HepG2 (cell line): Measurements from ENCODE around the gene SMIM45.

ENCODE experiments used
- ATAC-seq: fragments of 200-7000 bp; cut with Tn5 transposase; 3 replicates; pipeline ENCODE4 v1.9.1; 2020; ENCODE audit warnings: mild to moderate bottlenecking, moderate library complexity
- BruUV-seq: library from RNA; stranded (reverse); fragments of 400-500 nt; replicated peaks from 2 replicates; lab custom pipeline; 2021; lab: Mats Ljungman, UMichigan
- CTCF ChIA-PET: fragments of 300-600 bp; formaldehyde crosslinking; extraction: SDS; loops from one replicate; lab custom pipeline; 2021; ENCODE audit warnings: low total read pairs, inconsistent platforms, low intra/inter-chr PET ratio; lab: Yijun Ruan, JAX
- POLR2A ChIA-PET: fragments of 350-600 bp; sonication (Branson Sonifier 250); formaldehyde crosslinking; loops from one replicate; lab custom pipeline; 2020; ENCODE audit warnings: antibody characterized with exemption, inconsistent platforms; lab: Yijun Ruan, JAX
- DNase-seq: peaks from one replicate; pipeline ENCODE4 v3.0.0-alpha.2; 2015; ENCODE audit warnings: low spot score
- FAIRE-seq: peaks from 3 replicates; lab custom pipeline; 2011; peaks lifted over from hg19 to GRCh38; lab: Jason Lieb, UNC
- H2AFZ ChIP-seq: one replicate; pipeline ENCODE4 v1.6.1; 2011; ENCODE audit warnings: low read length, inconsistent platforms
- H3K27ac ChIP-seq: fragments of 300-600 bp; 3 replicates; pipeline ENCODE4 v1.8.0; 2011; ENCODE audit warnings: mixed run types, mild to moderate bottlenecking, mixed read lengths, low read length, inconsistent platforms; ENCODE audit not compliant: insufficient read depth; ENCODE audit errors: extremely low read length
- H3K27me3 ChIP-seq, 2 experiments: fragments of 200-600 bp in 1 of 2; 2 replicates in 1 of 2; 3 replicates in 1 of 2; pipeline versions ENCODE4 v1.6.0 to v1.8.0; 2011; ENCODE audit warnings: low read length in 2 of 2, mild to moderate bottlenecking in 2 of 2, moderate library complexity in 2 of 2, inconsistent platforms in 1 of 2; ENCODE audit not compliant: insufficient read depth in 2 of 2, control insufficient read depth in 1 of 2
- H3K36me3 ChIP-seq, 2 experiments: fragments of 200-600 bp in 1 of 2; replicated peaks in 1 of 2; 2 replicates in 1 of 2; 3 replicates in 1 of 2; pipeline versions ENCODE4 v1.5.1 to v1.8.0; 2011; ENCODE audit warnings: low read length in 2 of 2, inconsistent platforms in 1 of 2; ENCODE audit not compliant: insufficient read depth in 2 of 2, control insufficient read depth in 1 of 2
- H3K4me1 ChIP-seq: 2 replicates; pipeline ENCODE4 v1.5.1; 2012; ENCODE audit warnings: low read length, inconsistent platforms; ENCODE audit not compliant: insufficient read depth
- H3K4me2 ChIP-seq: 2 replicates; pipeline ENCODE4 v1.6.0; 2011; ENCODE audit warnings: low read depth, low read length, inconsistent platforms
- H3K4me3 ChIP-seq, 3 experiments: fragments of 200-600 bp in 1 of 3; sonication (generic), shearing (Covaris generic) in 1 of 3; replicated peaks in 1 of 3; 2 replicates each; pipeline ENCODE4 v1.5.1; 2011 to 2016; ENCODE audit warnings: low read length in 3 of 3, inconsistent platforms in 2 of 3, low read depth in 2 of 3, mild to moderate bottlenecking in 2 of 3, control low read depth in 1 of 3, mixed read lengths in 1 of 3; ENCODE audit not compliant: insufficient read depth in 1 of 3
- H3K79me2 ChIP-seq: one replicate; pipeline ENCODE4 v1.6.1; 2011; ENCODE audit warnings: low read length, inconsistent platforms; ENCODE audit not compliant: insufficient read depth
- H3K9ac ChIP-seq: 2 replicates; pipeline ENCODE4 v1.6.0; 2011; ENCODE audit warnings: mild to moderate bottlenecking, low read depth, low read length, inconsistent platforms; ENCODE audit not compliant: insufficient read depth
- H3K9me3 ChIP-seq: 2 replicates; pipeline ENCODE4 v1.5.1; 2012; ENCODE audit warnings: mild to moderate bottlenecking, low read length
- H4K20me1 ChIP-seq: 2 replicates; pipeline ENCODE4 v1.6.0; 2011; ENCODE audit warnings: inconsistent platforms, mild to moderate bottlenecking, low read length, moderate library complexity; ENCODE audit not compliant: insufficient read depth
- ZNF782 ChIP-seq: sonication (generic); formaldehyde crosslinking; IDR thresholded peaks from 2 replicates; pipeline ENCODE4 v1.4.0; 2020; ENCODE audit warnings: missing genetic modification reagents, mild to moderate bottlenecking, borderline replicate concordance
- WGBS: methylation state at CpG from one replicate; pipeline ENCODE4 v1.1.6; 2017; ENCODE audit warnings: low lambda C conversion rate; 5-methylcytosine and 5-hydroxymethylcytosine counted together
- in situ Hi-C: cut with HindIII; loops from 2 replicates; pipeline ENCODE4 v1.10.0; 2017; ENCODE audit warnings: low pct_unique_long_range_greater_than_20kb; ENCODE audit not compliant: extremely low pct_ligation_motif_present
- intact Hi-C: fragments of 100-400 bp; cut with micrococcal nuclease; formaldehyde crosslinking; loops from one replicate; pipeline ENCODE4 v1.10.0; 2022; ENCODE audit not compliant: unreplicated experiment
- TF ChIP-seq, protein P1 (sequence below): sonication (generic); formaldehyde crosslinking; IDR thresholded peaks from 2 replicates; pipeline ENCODE4 v1.5.0; 2020; ENCODE audit warnings: mild to moderate bottlenecking, missing genetic modification reagents
- TF ChIP-seq, protein P2 (sequence below): sonication (generic); formaldehyde crosslinking; IDR thresholded peaks from 2 replicates; pipeline ENCODE4 v1.4.0; 2020; ENCODE audit warnings: mild to moderate bottlenecking, missing genetic modification reagents

Gene SMIM45

DNA sequence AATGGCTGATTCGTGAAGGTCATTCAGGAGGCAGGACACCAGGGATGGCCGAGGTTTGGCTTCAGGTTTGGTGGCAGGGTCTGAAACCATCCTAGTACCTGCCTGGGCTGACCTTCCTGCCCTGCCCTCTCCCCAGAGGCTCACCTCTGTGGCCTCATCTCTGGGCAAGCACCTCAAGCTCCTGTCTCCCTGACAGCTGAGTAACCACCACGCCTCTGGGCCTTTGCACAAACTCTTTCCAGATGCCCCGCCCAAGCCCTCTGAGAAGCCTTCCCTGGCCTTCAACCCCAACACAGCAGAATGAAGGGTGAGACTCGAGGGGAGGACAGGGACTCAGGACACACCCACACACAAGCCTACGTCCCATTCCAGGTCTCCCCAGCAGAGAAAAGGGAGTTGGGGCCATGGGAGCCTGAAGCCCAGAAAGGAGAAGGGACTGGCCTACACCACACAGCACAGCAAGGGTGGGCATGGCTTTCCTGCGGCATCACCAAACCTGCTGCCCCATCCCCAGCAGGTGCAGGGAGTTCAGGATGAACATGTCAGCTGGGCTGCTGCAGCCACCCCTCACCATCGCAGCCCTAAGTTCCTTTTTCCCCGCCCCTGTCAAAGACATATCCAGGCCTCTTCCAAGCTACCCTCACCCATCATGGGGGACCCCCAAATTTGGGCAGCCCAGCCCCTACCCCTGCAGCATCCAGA lies 39.5 kb upstream of the SMIM45 start:
- peaks cover 7% of the 10 kb centered on the region; the same call in 1 of the 2 replicates for H3K4me1 ChIP-seq
- no peaks in the 10 kb centered on the region for H3K9me3 ChIP-seq
- no peak overlapping the region for H3K4me2 ChIP-seq
- 6% methylated on average over 6 of the region's 9 CpGs for WGBS
- no peak for FAIRE-seq
- ATAC-seq, result no peak
- intact Hi-C loops, result no loop called here
- no peak for TF ChIP-seq ZNF782 (CRISPR knock-in tag)
- TF ChIP-seq, protein P1, sequence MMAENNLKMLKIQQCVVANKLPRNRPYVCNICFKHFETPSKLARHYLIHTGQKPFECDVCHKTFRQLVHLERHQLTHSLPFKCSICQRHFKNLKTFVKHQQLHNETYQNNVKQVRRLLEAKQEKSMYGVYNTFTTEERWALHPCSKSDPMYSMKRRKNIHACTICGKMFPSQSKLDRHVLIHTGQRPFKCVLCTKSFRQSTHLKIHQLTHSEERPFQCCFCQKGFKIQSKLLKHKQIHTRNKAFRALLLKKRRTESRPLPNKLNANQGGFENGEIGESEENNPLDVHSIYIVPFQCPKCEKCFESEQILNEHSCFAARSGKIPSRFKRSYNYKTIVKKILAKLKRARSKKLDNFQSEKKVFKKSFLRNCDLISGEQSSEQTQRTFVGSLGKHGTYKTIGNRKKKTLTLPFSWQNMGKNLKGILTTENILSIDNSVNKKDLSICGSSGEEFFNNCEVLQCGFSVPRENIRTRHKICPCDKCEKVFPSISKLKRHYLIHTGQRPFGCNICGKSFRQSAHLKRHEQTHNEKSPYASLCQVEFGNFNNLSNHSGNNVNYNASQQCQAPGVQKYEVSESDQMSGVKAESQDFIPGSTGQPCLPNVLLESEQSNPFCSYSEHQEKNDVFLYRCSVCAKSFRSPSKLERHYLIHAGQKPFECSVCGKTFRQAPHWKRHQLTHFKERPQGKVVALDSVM (CRISPR knock-in tag), result no peak
- TF ChIP-seq, protein P2, sequence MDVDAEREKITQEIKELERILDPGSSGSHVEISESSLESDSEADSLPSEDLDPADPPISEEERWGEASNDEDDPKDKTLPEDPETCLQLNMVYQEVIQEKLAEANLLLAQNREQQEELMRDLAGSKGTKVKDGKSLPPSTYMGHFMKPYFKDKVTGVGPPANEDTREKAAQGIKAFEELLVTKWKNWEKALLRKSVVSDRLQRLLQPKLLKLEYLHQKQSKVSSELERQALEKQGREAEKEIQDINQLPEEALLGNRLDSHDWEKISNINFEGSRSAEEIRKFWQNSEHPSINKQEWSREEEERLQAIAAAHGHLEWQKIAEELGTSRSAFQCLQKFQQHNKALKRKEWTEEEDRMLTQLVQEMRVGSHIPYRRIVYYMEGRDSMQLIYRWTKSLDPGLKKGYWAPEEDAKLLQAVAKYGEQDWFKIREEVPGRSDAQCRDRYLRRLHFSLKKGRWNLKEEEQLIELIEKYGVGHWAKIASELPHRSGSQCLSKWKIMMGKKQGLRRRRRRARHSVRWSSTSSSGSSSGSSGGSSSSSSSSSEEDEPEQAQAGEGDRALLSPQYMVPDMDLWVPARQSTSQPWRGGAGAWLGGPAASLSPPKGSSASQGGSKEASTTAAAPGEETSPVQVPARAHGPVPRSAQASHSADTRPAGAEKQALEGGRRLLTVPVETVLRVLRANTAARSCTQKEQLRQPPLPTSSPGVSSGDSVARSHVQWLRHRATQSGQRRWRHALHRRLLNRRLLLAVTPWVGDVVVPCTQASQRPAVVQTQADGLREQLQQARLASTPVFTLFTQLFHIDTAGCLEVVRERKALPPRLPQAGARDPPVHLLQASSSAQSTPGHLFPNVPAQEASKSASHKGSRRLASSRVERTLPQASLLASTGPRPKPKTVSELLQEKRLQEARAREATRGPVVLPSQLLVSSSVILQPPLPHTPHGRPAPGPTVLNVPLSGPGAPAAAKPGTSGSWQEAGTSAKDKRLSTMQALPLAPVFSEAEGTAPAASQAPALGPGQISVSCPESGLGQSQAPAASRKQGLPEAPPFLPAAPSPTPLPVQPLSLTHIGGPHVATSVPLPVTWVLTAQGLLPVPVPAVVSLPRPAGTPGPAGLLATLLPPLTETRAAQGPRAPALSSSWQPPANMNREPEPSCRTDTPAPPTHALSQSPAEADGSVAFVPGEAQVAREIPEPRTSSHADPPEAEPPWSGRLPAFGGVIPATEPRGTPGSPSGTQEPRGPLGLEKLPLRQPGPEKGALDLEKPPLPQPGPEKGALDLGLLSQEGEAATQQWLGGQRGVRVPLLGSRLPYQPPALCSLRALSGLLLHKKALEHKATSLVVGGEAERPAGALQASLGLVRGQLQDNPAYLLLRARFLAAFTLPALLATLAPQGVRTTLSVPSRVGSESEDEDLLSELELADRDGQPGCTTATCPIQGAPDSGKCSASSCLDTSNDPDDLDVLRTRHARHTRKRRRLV, result no peak
- TF ChIP-seq, all 625 proteins: peak for 0
- Histone ChIP-seq H4K20me1 (peaks cover 32% of the 10 kb centered on the region), H3K9ac (no peak overlapping the region), H3K4me3 (no peak overlapping the region), H3K79me2 (no peaks in the 10 kb centered on the region), H3K27ac (no peak overlapping the region), H3K27me3 (peaks cover 25 to 64% of the 10 kb centered on the region in 2 experiments), H2AFZ (no peak overlapping the region), H3K36me3 (no peaks in the 10 kb centered on the region)
- POLR2A ChIA-PET, result no interaction called here
- no TSS peak for BruUV-seq
- CTCF ChIA-PET, result no interaction called here
- no peak for DNase-seq
- in situ Hi-C loops, result no loop called here
